Measurements from ENCODE around the gene VAC14.

DNA sequence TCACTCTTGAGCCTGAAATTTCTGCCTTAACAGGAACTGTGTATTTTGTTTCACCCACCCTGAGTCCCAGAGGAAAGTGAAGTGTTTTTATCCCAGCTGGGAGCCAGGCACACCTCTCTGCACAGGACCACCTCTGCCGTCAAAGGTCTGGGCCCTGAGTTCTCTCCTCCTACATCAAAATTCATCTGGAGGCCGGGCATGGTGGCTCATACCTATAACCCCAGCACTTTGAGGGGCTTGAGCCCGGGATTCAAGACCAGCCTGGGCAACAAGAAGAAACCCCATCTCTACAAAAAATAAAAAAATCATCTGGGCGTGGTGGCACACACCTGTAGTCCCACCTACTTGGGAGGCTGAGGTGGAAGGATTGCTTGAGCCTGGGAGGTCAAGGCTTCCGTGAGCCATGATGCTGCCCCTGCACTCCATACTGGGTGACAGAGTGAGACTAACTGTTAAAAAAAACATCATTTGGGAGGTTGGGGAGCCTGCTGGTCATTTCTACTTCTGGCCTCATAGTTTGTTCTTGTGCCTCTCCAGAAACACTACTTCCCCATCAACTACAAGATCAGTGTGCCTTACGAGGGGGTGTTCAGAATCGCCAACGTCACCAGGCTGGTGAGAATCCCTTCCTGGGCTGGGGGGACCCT, 144.8 kb downstream of the VAC14 start:
- TF ChIP-seq, protein P1, sequence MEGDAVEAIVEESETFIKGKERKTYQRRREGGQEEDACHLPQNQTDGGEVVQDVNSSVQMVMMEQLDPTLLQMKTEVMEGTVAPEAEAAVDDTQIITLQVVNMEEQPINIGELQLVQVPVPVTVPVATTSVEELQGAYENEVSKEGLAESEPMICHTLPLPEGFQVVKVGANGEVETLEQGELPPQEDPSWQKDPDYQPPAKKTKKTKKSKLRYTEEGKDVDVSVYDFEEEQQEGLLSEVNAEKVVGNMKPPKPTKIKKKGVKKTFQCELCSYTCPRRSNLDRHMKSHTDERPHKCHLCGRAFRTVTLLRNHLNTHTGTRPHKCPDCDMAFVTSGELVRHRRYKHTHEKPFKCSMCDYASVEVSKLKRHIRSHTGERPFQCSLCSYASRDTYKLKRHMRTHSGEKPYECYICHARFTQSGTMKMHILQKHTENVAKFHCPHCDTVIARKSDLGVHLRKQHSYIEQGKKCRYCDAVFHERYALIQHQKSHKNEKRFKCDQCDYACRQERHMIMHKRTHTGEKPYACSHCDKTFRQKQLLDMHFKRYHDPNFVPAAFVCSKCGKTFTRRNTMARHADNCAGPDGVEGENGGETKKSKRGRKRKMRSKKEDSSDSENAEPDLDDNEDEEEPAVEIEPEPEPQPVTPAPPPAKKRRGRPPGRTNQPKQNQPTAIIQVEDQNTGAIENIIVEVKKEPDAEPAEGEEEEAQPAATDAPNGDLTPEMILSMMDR (IDR thresholded peaks at IDR 0.05): no peak
- no peak for TF ChIP-seq ZFX (IDR thresholded peaks at IDR 0.05; ENCODE audit: borderline replicate concordance)
